ENCODE measurements around the gene PPP1R12A.

DNA sequence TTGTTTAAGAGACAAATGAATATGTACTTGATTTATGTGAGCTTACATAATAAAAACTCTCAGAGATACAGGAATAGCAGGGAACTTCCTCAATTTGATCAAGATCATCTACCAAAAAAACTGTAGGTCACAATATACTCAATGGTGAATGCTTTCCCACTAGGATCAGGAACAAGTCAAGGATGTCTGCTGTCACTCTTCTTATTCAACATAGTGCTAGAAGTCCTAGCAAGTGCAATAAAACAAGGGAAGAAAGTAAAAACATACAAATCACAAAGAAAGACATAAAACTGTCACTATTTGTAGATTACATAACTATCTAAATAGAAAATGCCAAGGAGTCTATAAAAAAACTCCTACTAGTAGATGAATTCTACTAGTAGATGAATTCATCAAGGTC, 202.3 kb downstream of the PPP1R12A start:
- no peak for TF ChIP-seq POLR2AphosphoS5 (IDR thresholded peaks at IDR 0.05; ENCODE audit: low read depth, low read length)
- no peak for TF ChIP-seq SIN3A (IDR thresholded peaks at IDR 0.05; ENCODE audit: borderline replicate concordance, insufficient read depth, low read length)
- TF ChIP-seq FOXP2 (optimal IDR thresholded peaks at IDR 0.05; ENCODE audit: borderline replicate concordance, extremely low read depth, extremely low read length, insufficient read depth), result no peak

All from PFSK-1 (cell line).